ENCODE data around the gene GLRX.
"Not testable (repeated sequence)": the region's sequence is repeated elsewhere in the genome, so short reads cannot be mapped to it uniquely, and the experiment has no call there.

GLRX gene

DNA sequence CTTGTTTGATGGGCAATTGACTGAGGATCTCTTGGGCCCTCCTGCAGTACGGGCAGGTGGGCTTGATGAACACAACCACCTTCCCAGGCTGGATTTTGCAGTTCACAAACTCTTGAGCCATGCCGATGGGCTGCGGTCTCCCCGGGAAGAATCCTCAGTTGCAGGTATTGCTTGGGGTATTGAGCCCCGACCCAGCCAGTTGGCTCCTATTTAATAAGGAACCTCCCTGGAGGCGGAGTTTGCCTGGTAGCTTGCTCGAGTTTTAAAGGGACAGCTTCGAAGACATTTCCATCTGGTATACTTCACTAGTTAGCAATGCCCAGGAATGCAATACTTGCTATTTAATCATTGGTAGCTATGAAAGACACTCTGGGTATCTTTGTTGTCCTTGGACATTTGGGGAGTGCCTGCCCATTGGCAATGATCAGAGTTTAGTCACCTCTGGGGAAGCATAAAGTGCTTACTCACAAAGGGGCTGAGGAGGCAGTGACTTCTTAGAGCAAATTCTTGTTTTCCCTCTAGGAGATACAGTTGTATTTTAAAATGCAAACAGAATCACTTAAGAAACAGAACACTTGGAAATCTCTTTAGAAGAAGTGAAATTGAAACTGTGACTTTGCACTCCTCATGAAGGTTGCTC, at the start of gene GLRX:
Gene GLRX, minus strand, starts transcription at position 185 of the 640 bp plus-strand sequence. Its CDS starts 64 bp downstream, at position 121.
- peak; percentile 23 to 27 for DNase-seq

GRCh38 chr5:95871146-95871806, 48.8 kb upstream of the GLRX start:
- no peak for DNase-seq

GRCh38 chr5:95870105-95870672, 47.7 kb upstream of the GLRX start:
- DNase-seq, result no peak

GRCh38 chr5:95869173-95869855, 46.8 kb upstream of the GLRX start:
- DNase-seq, result not testable (repeated sequence)

DNA sequence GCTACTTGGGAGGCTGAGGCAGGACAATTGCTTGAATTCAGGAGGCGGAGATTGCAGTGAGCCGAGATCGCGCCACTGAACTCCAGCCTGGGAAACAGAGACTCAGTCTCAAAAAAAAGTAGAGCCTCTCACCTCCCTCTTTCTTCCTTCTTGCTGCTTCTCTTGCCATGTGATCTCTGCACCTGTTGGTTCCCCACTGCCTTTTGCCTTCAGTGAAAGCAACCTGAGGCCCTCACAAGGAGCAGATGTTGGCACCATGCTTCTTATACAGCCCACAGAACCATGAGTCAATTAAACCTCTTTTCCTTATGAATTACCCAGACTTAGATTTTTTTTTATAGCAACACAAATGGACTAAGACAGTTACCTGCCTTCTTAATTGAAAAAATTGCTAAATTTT, 45.6 kb upstream of the GLRX start:
- no peak for DNase-seq

GRCh38 chr5:95866435-95867040, 44.0 kb upstream of the GLRX start:
- no peak for DNase-seq

DNA sequence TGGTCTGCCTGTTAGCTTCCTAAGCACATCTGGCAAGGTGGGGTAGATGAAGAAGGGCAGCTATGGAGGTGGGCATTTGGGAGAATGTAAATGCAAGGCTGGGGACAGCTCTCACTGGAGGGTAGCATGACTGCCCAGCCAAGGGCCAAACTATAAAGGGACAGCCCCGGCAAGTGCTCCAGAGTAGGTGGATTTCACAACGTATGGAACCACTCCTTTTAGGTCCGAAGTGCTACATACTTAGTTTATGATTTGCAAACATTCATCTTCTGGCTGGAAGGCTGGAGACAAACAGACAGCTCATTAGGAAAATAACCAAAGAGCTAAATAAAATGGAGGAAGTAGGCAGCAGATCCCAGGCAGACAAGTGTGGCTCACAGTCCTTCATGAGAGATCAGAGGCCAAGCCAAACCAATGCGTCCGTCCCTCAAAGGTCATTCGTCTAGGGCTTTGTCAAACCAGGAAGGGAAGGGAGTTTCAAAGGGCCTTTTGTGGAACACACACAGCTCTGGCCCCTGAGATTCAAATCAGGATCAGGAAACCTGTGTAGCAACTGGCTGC, 42.5 kb upstream of the GLRX start:
- DNase-seq, result no peak

DNA sequence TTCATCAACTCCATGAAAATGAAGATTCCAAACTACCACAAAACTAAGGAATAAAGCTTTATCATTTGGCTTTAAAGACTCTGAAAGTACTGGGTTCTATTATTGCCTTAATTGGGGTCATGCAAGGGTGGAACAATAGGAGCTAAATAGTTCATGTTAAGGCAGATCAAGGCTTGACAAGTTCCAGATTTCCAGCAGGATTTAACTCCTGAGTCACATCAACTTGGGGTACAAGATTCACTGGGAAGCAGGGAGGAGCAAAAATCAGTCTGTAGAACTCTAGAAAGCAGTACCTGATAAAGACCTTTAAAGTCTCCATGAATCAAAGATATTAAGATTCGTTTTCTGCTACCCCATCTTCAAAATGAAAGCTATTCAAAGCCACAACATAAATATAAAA, 41.9 kb upstream of the GLRX start:
- DNase-seq, result no peak

- no peak for DNase-seq
These were observed 40.8 kb upstream of the GLRX start for GRCh38 chr5:95863383-95863757.

- peak in 1 of 2 experiments; percentile 53 for DNase-seq
These were observed 40.3 kb upstream of the GLRX start for GRCh38 chr5:95862671-95863382.

- DNase-seq, result no peak
These were observed 39.5 kb upstream of the GLRX start for GRCh38 chr5:95861864-95862561.

GRCh38 chr5:95861221-95861863, 38.8 kb upstream of the GLRX start:
- no peak for DNase-seq

DNA sequence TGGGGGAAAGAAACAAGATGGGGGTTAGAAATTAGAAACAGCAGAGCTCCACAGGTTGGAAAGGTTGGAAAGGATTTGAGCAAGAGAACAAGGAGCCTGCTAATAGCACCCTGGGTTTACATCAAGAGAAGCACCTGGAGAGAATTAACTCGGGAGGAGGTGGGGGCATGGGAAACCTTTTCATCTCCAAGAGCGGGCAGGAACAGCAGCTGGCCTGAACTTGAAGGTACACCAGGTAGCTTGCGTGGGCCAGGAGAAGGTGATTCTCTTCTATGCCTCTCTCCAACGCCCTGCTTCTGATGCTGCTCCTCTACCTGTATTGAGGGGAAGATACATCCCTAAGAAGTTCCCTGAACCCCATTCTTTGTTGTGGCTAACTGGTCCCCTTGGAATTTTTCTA, 37.1 kb upstream of the GLRX start:
- DNase-seq, result no peak

GRCh38 chr5:95858661-95859595, 36.4 kb upstream of the GLRX start:
- DNase-seq, result peak; percentile 11 to 16

DNA sequence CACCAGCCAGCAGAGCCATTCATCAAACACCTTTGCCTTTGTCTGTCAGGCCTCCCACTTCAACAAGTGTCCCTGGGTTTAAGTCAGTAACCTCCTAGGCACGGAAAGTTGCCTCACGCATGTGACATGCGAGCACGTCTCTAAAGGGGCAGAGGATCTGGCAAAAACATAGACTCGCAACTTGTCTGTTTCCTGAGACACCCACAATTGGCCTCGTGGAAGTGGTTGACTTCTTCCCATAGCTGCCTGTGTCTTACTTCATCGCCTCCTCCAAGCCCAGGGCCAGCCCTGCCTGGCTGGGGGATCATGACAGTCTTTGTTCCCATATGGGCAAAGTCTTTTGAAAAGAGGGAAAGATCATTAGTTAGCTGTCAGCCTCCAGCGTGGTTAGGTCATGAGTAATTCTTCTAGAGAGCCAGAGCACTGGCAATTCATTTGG, 35.5 kb upstream of the GLRX start:
- no peak for DNase-seq

DNA sequence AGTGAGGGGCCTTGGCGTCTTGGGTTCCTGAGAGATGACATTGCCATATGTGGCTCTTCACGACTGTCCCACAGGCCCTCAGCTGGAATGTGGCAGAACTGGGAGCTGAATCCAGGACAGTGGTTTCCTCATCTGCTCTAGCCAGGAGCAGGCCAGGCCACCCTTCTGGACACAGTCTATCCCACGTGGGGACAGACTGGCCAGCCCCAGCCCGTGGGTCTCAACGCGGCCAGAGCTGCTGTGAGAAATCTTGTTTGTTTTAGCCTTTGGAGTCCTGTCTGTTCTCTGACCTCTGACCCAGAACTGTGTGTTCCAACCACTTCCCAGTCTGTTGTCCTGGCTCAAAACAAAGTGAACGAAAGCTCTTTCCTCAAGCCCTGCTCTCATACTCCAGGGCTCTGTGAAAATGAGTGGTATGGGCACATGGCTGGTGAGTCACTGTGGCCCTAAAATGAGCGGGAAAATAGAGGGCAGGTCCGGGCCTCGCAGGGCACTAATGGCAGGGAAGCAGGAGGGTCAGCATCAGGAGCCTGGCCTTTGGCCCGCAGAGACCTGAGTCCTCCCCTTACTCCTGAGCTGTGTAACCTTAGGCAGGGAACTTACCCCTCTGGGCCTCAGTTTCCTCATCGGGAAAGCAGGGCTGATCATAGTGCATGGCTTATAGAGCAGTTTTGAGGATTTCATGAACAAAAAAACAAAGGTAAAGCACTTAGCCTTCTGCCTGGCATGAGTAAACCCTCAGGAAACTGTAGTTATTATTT, 34.8 kb upstream of the GLRX start:
- no peak for DNase-seq

DNA sequence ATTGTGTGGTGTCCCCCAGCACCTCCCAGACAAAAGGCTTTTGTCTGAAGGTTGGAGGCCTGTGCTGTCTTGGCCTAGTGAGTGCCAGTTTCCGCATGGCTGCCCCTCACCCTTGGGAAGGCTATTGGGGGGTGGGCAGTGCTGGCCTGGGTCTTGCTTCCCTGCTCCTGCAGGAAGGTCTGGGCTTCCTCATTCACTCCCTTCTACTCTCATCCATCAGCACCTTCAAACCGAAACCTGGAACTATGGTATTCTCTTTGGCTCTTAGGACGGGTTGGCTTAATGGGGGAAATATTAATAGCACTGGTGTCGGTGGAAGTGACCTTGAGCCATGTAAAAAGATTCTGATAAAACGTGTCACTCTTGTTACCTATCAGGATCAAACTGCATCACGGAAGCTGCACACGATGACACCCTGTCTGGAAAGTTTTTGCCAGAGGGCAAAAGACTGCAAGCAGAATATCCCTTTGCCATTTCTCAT, 34.0 kb upstream of the GLRX start:
- DNase-seq, result no peak

DNA sequence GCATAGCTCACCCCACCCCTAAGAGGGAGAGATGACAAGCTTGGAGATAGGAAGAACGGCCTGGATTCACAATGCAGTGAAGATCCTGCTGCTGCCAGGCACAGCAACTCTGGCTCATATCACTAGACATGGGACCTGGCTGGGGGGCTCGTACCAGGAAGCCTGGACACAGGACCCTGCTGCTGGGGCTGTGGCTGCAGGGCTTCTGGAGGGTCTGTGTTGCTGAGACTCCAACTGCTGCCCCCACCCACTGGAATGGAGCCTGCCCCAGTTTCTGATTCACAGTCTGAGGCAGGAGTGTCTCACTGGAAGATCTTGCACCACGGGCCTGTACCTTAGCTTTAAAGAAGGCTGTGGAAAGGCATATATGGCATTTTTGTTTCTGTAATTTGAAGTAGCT, 31.0 kb upstream of the GLRX start:
- no peak for DNase-seq

GRCh38 chr5:95852567-95852966, 30.0 kb upstream of the GLRX start:
- DNase-seq, result no peak
